AG09319 (cell line): Measurements from ENCODE around the gene RSPO1.

Source experiments
- DNase-seq: peaks from one replicate; pipeline ENCODE4 v3.0.0-alpha.2; 2010; ENCODE audit warnings: low read depth; ENCODE audit errors: extremely low read depth
- TF ChIP-seq, protein P1 (sequence below): IDR thresholded peaks from 2 replicates; pipeline ENCODE4 v1.5.1; 2011; ENCODE audit warnings: low read depth, mild to moderate bottlenecking, inconsistent platforms, low read length, moderate library complexity

RSPO1 gene

DNA sequence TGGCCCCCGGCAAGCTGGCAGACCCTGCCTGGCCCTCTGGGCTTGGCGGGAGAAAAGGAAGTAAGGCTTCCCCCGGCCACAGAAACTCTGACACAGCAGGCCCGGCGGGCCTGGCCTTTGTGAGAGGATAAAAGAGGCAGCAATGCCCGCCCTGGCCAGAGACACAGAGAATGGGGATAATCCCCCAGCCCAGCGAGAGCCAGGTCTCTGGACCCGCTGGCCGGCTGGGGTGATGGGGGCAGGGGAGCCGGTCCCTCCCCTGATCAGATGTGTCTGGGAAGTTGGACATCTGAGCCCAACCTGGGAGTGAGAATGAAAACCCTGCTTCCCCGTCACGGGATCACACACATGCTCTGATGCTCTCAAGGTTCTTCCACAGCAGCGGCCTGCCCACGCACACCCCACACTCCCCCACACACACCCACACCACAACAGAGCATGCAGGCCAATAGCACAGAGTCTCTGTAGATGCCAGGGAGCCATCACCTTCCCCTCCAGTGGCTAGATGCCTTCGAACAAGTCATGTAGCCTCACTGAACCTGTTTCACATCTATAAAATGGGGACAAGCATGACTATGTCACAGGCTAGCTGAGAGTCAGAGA is 4.2 kb downstream of the RSPO1 start:
- DNase-seq = no peak
- TF ChIP-seq, protein P1, sequence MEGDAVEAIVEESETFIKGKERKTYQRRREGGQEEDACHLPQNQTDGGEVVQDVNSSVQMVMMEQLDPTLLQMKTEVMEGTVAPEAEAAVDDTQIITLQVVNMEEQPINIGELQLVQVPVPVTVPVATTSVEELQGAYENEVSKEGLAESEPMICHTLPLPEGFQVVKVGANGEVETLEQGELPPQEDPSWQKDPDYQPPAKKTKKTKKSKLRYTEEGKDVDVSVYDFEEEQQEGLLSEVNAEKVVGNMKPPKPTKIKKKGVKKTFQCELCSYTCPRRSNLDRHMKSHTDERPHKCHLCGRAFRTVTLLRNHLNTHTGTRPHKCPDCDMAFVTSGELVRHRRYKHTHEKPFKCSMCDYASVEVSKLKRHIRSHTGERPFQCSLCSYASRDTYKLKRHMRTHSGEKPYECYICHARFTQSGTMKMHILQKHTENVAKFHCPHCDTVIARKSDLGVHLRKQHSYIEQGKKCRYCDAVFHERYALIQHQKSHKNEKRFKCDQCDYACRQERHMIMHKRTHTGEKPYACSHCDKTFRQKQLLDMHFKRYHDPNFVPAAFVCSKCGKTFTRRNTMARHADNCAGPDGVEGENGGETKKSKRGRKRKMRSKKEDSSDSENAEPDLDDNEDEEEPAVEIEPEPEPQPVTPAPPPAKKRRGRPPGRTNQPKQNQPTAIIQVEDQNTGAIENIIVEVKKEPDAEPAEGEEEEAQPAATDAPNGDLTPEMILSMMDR = no peak

DNA sequence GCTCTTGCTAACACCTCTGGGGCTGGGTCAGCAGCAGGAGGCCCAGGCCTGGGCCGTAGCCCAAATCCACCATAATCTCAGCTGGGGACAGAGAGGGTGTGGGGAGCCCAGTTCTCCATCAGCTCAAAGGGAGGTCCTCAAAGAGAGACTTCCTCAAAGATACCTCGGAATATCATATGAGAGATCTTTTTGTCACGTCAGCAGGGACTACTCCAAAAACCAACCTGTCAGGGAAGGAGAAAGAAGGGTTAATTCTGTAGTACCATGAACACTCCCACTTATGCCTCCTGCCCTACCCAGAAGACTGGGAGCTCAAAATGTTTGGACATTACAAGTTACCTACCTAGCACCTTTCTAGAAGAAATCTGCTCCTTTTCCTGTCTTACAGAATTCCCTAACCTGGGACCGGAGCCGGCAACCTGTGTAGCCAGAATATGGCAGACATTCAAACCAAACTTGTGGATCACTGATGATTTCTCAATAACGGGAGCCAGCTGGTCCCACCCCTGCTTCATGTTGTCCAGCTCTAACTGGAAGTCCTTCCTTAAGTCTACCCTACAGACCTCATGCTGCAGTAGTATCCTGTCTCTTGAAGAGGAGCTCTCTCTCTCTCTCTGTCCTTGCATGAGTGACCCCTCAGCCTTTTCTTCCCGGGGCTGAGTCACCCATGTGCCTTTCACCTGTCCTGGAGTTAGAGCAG is 4.8 kb downstream of the RSPO1 start:
- TF ChIP-seq, protein P1 = no peak
- DNase-seq = no peak

DNA sequence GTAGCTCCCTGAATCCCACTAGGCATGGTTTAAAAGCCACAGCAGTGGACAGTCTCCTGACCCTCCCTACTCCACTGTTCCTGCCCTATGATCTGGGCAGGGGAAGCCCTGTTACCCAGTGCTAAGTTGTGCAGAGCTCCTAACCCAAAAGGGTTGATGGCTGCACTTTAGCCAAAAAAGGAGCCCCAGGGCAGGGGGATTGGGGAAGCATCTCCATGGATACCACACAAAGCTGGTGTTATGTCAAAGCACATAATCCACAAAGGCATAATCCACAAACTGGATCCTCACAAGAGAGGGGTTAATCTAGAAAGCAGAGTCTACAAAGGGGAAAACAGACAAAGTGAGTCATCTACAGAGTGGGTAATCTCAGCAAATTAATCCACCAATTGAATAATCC is 5.7 kb downstream of the RSPO1 start:
- TF ChIP-seq, protein P1 = no peak
- DNase-seq = no peak

DNA sequence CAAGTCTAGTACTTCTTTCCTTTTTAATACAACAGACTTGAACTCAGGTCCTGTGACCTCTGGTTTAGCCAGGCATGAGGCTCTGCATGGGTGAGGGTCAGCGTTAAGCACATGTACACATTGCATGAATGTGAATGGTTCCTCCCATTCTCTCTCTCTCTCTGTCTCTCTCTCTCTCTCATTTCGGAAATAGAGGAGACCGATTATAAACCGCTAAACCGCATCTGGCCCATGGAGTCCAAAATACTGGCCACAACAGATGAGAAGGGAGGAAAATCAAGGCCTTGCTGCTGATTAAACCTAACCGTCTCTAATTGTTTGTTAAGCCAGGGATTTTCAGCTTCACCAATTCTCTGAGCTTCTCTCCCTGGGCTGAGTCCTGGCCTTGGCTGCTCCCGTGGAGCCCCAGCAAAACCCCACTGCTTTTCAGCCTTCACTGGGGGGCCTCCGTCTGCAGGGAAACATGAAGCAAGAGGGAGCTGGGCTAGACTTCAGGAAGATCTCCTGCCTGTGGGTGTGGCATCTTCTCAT is 6.6 kb downstream of the RSPO1 start:
- DNase-seq = no peak
- TF ChIP-seq, protein P1 = no peak

DNA sequence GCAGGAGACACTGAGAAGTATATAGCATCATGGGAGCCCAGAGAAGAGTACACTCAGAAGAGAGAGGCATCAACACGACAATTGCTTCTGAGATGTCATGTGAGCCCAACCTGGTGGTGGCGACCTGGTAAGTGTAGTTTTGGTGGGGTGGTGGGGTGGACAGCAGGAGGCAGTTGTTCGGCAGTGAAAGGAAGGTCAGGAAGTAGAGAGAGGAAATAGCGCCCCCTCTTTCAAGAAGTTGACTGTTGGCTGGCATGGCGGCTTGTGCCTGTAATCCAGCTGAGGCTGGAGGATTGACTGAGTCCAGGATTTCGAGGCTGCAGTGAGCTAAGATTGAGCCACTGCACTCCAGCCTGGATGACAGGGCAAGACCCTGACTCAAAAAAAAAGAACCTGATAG is 12.6 kb downstream of the RSPO1 start:
- no peak for DNase-seq
- TF ChIP-seq, protein P1 = no peak

DNA sequence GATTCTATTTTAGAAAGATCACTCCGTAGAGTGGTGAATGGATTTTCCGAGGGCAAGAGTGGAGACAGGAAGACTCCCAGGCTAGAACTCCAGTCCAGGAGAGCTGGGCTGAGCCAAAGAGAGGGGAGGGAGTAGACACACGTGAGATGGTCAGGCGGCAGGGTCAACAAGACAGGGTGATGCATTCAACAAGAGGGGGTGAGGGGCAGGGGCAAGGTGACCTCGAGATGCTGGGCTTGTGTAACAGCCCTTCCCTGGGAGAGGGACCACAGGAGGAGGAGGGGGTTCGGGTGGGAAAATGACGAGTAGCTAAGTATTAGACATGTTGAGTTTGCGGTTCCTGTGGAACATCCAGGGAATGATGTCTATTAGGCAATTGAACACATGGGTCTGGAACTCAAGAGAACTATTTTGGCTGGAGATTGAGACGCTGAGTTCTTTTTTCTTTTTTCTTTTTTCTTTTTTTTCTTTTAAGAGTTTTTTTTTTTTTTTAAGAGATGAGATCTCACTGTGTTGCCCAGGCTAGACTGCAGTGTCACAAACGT is 13.3 kb downstream of the RSPO1 start:
- TF ChIP-seq, protein P1 = no peak
- no peak for DNase-seq

DNA sequence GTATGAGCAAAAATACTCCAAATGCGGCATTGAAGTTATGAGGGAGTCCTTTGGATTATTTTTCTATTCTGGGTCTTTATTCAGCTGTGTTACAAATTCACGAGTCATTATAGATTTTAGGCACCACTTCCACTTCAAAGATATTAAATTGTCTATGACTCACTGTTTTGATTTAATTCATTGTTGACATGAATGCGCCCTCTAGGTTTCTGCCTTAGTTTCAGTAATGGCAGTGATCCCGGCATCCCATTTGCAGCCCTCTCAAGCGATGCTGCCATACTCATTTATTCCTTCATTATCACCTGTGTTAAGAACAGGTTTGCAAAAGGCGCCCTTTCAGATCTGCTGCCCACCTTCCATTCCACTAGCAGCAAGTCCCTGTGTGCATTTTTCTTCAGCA is 14.0 kb downstream of the RSPO1 start:
- DNase-seq = no peak
- TF ChIP-seq, protein P1 = no peak; the same call in 1 of the 2 replicates
